VCaP (cell line): ENCODE data around the gene CCDC97.

Experiments
- H3K27ac ChIP-seq: fragments of 450-650 bp; 2 replicates; pipeline ENCODE4 v1.5.1; 2017
- TF ChIP-seq, protein P1 (sequence below): fragments of 450-650 bp; conservative IDR thresholded peaks from 2 replicates; pipeline ENCODE4 v1.5.1; 2017; ENCODE audit warnings: mild to moderate bottlenecking, moderate library complexity

The CCDC97 gene

DNA sequence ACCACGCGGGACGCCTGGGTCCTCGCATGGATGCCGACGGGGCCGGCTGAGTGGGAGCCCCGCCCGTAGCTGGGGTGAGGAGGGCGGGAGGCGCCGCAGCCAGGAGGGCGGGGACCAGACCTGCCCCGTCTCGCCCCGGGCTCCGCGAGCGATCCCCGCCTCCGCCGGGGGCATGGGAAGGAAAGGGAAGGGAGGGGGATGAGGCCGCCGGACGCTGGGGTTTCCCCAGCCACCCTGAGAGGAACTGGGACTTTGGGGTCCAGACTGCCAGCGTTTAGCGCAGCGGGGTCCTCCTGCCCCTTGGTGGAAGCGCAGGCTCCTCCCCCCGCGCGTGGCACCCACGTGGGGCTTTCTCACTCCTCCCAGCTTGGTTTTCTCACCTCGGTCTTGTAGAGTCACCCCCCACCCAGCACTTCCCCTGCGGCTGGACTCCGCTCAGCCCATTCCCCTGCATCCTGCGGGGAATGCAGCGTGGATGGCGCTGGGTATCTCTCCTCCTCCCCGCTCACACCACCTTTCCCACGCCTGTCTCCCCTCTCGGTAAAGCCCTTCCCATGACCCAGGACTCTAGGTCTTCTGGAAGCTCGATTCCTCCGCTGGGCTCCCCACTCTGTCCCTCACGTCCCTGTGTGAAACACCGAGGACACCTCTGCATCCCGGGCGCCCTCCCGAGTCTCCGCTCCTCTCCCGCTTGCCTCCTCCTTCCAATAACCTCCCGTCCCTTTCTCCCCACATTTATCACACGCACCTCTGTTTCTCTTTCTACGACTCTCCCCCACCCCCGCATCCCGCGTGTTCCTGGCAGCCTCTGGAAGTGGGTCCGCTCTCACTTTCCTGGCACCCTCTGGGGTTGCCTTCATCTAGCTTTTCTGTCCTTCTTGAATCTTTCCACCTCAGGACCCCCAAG is 41.6 kb downstream of the CCDC97 start:
- TF ChIP-seq, protein P1, sequence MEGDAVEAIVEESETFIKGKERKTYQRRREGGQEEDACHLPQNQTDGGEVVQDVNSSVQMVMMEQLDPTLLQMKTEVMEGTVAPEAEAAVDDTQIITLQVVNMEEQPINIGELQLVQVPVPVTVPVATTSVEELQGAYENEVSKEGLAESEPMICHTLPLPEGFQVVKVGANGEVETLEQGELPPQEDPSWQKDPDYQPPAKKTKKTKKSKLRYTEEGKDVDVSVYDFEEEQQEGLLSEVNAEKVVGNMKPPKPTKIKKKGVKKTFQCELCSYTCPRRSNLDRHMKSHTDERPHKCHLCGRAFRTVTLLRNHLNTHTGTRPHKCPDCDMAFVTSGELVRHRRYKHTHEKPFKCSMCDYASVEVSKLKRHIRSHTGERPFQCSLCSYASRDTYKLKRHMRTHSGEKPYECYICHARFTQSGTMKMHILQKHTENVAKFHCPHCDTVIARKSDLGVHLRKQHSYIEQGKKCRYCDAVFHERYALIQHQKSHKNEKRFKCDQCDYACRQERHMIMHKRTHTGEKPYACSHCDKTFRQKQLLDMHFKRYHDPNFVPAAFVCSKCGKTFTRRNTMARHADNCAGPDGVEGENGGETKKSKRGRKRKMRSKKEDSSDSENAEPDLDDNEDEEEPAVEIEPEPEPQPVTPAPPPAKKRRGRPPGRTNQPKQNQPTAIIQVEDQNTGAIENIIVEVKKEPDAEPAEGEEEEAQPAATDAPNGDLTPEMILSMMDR: no peak
- H3K27ac ChIP-seq: no peak overlapping the region

DNA sequence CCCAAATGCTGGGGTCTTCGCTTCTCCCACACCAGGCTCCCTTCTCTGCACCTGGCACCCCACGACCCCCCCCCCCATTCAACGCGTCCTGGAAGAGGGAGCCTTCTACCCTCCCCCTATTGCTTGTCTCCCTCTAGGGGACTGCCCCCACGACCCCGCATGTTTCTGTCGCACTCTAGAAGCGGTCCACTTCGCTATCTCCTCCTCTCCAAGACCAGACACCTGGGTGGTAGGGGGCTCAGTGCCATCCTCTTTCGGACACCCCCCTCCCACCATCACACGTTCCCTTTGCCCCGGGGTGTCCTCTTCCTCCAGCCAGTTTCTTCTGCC is 42.3 kb downstream of the CCDC97 start:
- no peak overlapping the region for H3K27ac ChIP-seq
- TF ChIP-seq, protein P1: no peak

DNA sequence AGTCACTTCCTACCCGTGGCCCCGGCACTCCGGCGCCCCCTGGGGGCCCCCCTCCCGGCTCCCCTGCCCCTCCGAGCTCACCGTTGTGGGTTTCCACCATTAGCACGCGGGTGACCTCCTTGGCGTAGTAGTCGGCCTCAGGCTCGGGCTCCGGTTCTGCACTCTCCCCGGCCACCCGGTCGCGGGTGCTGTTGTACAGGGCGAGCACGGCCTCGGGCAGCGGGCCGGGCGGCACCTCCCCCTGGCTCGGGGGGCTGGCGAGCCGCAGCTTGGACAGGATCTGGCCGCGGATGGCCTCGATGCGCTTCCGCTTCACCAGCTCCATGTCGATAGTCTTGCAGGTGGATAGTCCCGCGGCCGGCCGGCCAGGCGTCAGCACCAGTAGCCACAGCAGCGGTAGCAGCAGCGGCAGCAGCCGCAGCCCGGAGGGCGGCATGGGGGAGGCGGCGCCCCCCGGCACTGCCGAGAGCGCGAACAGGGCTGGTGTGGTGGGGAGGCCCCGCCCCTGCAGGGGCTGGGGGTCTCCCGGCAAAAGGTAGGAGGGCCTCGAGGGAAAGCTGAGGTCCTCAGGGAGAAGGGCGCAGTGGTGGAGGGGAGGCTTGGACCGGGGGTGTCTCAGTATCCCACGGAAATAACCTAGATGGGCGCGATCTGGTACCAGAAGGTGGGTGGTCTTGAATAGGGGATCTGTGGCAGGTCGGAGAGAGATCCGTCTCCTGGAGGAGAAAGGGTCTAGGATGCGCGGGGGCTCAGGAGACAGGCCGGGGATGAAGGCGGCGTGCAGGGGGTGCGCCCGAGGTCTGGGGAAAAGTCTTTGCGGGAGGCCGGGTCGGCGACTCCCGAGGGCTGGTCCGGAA is 42.9 kb downstream of the CCDC97 start:
- no peak overlapping the region; the same call in 1 of the 2 replicates for H3K27ac ChIP-seq
- TF ChIP-seq, protein P1: peak; percentile 23; the same call in 1 of the 2 replicates

DNA sequence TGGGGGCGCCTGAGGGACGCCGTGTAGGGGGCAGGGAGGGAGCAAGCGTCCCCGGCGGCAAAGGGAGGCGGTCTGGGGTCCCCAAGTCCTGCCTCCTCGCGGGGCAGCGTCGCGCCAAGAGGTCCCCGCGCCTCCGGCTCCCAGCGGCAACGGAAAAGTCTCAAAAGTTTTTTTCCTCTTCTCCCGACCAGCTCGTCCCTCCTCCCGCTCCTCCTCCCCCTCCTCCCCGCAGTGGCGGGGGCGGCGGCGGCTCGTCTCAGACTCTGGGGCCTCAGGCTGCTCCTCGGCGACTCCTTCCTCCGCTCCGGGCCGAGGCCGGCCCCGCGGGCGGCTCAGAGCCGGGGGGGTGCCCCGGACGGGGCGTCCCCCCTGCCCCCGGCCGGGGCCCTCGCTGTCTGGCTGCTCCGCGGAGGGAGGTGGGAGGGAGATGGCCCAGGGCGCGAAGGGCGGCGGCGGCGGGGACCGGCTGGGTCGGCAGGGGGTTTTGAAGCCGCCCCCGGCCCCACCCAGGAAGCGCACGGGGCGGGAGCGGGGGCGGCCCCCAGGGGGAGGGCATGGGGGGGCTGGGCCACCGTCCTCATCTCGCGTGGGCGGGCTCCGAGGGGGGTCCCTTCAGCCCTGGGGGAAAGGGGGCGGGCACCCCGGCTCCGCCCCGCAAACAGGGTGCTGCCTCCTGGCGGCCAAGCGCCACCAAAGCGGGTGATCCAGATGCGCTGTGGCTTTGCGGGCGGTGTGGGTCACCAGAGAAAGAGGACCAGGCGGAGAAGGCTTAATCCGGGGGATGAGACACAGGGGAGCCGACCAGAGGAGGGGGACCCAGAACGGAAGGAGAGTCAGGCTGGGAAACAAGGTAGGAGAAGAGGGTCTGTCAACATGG is 43.7 kb downstream of the CCDC97 start, which contains the start of gene TGFB1:
TSS of gene TGFB1 (minus strand) at position 457 of the 877 bp plus-strand sequence. CDS start 878 bp downstream, outside the sequence.
- H3K27ac ChIP-seq: no peak within 1 kb of the TSS; the same call in 1 of the 2 replicates

DNA sequence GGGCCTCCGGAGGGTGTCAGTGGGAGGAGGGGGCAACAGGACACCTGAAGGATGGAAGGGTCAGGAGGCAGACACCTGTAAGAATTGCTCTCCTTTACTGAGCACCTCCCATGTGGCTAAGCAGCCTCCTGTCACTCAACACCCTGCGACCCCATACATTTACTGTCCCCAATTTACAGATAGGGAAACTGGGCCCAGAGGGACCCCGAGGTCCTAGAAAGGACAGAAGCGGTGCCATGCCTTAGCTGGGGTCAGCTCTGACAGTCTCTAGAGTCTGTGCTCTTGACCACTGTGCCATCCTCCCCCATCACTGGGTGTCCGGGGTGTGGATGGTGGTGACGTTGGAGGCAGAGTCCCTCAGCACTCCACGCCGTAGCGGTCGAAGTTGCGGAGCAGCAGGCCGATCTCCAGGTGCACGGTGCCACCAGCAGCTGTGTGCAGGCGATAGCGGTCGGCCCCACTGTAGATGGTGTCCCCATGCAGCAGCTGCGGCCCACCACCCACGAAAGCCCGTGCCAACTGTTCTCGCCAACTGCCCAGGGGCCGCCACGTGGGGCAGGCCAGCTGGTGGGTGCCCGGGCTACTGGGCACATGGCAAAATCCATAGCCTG is 44.5 kb downstream of the CCDC97 start:
- H3K27ac ChIP-seq: no peak overlapping the region
- TF ChIP-seq, protein P1: no peak

More for the DNA sequence above, 43.7 kb downstream of the CCDC97 start, which contains the start of gene TGFB1:
- TF ChIP-seq, protein P1: peak; percentile 69

DNA sequence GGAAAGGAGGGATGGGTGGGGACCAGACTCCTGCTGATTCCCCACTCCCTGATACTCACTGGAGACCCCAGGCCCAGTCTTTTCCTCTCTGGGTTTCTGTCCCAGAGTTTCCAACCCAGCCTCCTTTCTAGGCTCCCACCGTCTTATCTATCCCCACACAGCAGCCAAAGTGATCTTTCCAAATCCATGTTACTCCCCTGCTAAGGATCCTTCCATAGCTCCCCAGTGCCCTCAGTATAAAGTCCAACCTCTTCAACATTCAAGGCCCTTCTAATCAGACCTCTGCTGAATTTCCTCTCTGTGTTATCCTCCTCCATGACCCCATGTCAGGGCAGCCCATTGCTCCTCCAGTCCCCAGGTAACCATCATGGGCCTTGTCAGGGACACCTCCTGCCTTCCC is 45.1 kb downstream of the CCDC97 start:
- no peak overlapping the region for H3K27ac ChIP-seq
- TF ChIP-seq, protein P1: no peak
